Measurements from ENCODE around the gene LRP8.

LRP8 gene

DNA sequence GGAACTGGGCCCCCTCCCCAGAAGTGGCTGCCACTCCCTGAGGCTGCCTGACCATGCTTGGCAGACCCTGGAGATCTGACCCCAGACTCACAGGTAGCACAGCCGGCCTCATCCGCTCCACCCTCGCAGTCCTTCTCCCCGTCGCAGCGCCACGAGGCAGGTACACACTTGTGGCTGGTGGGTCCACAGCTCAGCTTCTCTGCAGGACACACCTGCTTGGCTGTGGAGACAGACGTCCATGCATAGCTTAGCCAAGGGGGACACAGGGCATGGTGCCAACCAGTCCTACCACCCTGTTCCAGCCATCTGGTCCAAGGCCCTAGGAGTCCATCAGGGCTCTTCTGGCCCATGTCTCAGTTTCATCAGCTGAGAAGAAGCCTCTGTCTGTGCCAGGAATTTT, 47.4 kb downstream of the LRP8 start:
- no peak for DNase-seq

DNA sequence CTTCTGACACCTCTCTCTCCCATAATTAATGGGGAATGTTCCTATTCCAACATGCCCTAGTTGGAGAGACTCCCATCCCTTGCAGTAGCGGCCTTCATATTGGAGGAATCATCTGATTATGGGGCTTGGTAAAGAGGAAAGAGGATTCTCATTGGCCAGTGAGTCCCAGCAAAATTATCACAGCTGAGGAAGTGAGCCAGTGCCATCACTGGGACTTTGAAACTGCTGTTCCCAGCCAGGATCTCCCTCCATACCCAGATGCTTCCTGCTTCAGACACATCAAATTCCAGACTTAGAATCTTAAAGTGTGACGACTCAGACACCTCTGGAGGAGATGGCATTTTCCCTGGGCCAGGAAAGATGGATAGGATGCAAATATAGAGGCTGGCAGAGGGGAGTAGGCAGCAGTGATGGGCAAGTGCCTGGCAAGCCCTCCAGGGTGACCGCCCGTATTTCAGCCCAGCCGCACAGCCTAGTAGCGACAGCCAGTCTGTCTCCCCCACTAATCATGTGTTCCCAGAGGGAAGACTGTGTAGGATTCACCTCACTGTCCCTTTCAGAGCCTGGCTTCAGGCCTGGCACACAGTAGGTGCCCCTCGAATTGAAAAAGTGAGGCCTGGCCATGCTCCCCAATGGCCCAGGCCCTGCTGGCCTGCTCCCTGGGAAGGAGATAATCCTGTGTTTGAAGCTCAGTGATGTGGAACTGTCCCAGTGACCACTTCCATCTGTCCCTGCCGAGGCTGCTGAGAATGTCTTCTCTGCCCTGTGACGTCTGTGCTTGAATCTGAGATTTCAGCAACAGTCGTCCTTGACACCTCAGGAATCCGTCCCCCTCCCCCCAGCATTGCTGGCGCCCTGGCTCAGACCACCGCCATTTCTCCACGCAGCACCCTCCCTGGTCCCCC, 48.3 kb downstream of the LRP8 start:
- no peak for DNase-seq

DNA sequence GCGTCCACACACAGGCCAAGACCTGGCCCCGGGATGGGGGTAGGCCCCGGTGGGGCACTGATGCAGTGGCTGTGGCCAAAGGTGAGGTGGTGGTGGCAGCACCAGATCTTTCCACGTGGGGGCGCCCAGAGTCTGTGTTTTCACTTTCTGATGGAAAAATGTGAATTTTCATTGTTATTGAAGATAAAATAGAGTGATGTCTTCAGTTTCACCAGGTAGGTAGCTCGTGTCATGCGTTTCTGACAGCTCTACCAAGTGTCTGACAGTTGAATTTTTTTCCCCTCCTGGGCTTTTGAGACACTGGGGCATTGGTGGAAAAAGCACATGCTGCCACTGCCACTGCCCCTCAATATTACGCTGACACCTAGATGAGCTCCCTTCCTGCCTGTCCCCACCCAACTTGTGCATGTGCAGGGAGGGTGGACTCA, 49.6 kb downstream of the LRP8 start:
- peak; percentile 75 for DNase-seq

DNA sequence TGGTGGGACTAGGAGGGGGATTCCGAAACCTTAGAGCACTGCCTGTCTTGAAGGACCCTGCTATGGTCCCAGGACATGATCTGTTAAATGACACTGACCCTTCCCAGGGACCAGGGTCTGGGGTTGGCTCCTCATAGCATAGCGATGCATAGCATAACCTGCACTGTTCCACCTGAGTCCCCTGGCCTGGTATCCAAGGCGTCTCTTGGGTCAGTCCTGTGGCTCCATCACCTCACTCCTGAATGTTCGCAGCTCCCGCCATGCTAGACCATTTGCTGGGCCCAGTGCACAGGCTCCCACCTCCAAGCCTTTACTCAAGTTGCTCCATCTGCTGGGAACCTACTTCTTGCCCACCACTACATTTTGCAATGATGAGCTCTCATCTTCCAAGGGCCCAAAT, 50.5 kb downstream of the LRP8 start:
- DNase-seq = no peak

DNA sequence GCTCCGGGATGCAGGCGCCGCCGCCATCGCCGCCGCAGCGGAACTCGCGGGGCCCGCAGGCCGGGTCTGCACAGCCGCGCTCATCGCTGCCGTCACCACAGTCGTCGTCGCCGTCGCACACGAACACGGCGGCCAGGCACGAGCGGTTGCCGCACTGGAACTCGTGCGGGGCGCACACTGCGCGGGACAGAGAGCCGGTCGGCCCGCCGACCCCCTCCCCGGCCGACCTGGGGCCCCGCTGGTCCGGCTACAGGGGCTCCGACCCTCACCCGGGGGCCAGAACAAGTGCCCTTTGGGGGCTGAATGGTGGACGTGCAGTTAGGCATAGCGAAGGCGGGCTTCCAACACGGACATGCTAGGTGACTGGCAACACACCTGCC, 51.0 kb downstream of the LRP8 start:
- DNase-seq = no peak

DNA sequence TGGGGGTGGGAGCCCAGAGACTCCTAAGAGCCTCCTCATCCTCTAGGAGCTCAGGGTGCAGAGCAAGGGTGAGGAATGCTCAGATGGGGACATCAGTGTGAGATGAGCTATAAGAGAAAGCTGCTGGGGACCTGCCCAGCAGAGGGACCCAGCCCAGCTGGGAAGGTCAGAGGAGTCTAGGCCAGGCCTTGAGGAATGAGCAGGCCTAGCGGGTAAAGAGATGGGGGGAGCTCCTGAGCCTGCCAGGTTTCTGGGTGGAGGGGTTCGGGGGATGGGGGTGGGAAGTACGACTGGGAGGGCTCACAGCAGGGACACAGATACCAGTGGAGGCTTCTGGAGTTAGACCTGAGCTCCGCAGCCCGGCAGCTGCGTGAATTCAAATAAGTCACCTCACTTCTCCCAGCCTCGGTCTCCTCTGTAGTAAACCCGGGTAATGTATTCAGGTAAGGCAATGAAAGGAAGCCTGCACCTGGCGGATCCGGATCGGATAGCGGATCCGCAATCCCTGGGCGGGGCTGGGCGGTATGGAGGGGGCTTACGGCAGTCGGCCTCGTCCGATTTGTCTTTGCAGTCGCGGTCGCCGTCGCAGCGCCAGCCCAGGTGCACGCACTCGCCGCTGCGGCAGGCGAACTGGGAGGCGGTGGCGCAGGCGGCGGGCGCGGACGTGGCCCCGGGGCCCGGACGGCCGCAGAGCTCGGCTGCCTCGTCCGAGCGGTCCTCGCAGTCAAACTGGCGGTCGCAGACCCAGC, 51.5 kb downstream of the LRP8 start:
- DNase-seq = no peak

DNA sequence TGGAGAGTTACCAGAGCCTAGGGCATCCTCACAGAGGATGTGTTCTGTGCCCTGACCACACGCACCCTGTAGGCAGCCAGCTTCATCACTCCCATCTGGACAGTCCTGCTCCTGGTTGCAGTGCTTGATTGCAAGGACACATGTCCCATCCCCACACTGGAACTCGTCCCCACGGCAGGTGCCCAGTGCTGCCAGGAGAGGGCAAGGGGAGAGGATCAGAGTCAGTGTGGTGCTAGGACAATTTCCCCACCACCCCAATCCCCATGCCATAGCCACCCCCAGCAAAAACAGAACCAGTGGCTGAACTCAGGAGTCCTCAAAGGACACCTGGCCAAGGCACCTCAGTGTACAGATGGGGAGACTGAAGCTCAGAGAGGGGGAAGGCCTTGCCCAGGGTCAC, 52.3 kb downstream of the LRP8 start:
- DNase-seq = no peak

DNA sequence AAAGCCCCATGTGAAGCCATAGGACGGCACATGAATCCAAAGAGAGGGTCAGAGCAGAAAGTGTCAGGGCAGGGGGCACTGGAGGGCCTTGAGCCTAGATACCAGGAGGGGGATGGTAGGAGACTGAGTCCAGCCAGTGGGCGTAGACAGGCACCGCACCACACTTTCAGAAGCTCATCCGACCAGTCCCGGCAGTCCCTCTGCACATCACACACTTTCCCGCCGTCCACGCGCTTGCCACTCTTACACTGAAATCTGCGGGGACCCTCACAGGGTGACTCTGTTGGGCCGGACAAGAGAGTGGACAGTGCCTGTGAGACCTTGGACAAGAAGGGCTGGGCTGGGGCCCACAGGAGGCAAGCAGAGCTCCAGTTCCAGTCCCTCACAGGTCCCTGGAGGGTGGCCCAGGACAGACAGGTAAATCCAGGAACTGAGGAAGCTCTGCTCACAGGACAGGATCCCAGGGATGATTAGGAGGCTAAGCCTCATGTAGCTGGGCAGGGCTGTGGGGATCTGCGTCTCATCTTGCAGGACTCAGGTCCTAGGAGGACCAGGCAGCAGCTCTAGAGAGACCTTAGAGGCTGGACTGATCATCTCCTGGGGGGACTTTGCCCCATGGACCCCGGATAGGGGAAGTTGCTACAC, 53.2 kb downstream of the LRP8 start:
- DNase-seq = no peak

DNA sequence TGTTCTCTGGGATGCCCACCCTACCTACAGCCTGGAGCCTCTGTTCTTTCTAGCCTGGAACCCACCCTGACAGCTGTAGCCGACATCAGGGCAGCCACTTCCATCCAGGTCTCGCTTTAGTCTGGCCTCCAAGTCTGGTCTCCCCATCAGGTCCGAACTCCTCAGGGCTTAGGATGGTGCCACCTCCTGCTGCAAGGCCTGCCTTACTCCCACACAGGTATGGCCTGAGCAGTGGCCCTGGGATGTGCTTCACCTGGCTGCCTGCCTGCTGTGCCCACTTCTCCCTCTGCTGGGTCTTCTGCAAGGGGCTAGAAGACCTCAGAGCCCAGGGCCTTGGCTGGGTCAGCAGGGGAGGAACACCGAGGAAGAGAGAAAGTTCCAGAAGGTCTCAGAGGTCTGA, 53.8 kb downstream of the LRP8 start:
- no peak for DNase-seq

DNA sequence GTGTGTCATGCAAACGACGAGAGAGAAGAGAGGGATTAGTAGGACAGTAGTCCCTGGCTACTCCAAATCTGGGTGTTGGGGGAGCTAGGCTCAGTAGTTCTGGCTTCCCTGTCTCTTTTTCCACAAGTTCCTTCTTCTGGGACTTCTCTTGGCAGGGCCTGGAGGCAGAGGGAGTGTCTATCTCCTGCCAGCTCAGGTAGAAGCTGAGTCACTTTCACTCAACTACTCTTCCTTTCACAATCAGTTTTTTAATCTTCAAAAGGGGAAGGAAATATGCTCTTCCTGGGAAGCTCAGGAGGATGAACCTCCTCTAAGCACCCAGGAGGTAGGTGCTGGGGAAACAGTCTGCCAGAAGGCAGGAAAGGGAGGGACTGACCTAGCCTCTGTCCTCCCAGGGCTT, 54.3 kb downstream of the LRP8 start:
- no peak for DNase-seq

DNA sequence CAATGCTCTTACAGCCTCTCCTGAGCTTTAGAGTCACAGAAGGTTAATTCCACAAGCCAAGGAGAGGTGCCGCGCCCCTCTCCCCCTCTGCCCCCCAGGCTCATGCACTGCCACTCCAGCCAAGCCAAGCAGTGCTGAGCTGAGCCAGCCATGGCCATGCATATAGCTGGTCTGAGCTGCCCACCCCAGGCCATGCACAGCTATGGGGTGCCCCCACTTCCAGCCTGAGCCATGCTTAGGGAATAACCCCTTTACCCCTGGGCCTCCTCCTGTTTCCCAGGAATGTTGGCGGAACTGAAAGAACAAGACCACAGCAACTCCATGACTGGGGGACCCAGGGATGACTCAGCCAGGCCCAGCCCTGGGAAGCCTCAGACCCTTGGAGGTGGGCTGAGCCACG, 55.5 kb downstream of the LRP8 start:
- no peak for DNase-seq

DNA sequence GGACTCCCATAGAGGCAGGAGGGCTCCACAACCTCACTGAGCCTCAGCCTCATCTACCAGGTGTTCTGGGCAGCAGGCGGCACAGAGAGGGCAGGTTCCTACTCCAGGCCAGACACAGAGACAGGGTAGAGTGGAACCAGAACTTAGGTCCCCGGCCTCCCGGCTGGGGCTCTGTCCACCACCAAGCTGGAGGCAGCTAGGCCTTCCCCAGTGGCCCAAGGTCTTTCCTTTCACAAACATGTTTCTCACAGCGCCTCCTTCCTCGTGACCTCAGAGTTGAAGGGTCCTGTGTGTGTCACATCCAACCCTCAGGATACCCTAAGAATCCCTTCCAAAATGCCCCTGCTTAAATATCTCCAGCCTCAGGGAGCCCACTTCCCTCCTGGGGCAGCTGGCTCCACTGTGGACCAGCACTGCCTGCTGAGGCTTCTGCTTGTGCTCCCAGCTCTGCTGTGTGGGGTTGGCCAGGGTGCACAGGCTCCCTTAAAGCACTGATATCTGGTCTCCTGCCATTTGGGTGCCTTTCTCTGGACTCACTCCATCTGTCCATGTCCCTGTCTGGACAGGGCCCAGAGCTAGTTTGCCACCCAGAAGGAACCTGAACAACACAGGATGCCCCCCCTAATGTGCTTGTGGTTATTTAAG, 56.3 kb downstream of the LRP8 start:
- no peak for DNase-seq

DNA sequence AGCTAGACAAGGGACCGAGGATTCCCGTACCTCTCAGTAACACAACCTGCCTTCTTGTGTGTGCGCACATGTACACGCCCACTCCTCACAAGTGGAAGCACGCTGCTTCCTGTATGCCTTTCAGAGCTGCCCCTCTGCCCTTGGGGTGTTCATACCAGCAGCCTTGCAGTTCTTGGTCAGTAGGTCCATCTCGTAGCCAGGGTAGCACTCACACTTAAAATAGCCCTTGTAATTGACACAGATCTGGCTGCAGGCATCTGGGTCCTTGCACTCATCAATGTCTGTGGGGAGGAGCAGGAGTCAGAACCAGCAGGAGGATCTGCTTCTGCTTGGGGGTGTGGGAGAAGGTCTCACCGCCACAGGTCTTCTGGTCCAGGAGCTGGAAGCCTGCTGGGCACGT, 57.0 kb downstream of the LRP8 start:
- no peak for DNase-seq

DNA sequence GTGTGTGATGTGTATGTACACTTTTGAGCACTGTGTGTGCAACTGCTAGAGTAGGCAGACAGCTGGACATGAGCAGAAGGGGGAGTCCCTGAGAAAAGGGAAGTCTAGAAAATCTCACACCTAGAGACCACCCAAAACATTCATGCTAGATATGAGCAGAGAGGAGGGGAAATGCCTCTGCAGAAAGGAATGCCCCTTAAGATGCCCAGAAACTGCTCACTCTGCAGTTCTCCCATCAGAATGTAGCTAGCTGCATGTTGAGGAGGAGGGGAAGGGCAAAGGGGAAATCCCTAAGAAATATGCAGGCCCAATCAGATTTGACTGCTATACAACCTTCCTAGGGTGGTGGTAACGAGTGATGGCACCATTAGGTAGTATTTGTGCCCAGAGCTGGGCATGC, 57.8 kb downstream of the LRP8 start:
- no peak for DNase-seq

DNA sequence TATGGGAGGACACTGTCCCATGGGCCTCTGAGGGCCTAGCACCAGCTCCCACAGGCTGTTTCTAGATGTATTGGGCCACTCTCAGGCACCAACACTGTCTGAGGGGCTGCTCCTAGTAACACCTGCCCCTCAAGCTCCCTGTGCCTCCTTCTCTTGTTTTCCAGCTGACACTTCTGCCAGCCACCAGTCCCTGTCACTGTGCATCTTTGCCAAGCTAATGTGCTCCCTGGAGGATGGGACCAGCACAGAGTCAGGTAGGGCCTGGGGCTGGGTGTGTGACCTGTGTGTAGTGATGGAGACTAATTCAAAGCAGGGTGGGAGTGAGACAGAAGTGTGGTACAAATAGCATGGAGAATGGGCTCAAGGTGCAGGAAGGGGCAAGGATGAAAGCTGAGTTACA, 60.1 kb downstream of the LRP8 start:
- DNase-seq = no peak

DNA sequence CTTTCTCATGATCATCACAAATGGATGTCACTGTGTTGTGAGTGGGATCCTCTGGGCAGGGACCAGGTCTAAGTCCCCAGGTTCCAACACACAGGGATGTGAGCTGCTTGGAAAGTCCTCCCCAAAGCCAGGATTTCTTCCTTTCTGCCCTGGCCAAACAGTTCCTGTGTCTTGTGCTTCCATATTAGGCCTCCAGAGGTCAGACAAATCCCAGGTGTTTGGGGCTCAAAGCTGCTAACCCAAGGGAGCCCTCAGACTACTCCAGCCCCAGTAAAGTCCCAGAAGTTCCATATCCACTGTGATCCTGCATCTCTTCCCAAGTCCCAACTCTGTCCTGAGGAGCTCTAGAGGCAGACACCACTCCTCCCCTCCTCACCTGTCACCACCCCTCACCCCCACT, 61.8 kb downstream of the LRP8 start:
- no peak for DNase-seq

DNA sequence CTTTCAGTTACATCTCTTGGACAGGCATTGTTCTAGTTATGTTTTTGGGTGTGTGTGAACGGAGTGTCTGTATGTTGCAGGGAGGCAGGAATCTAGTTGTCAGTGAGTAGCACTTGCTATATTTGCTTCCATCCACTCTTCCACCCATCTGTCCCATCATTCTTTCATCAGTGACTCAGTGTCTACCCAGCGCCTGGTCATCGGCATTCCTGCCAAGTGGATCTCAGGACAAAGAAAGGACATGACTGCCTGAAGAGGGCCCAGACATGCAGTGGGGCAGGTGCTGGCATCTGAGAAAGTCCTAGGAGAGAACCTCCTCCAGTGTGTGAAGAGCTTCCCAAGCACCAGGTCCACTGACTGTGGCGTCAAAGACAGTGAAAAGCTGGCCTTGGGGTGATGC, 62.3 kb downstream of the LRP8 start:
- no peak for DNase-seq

DNA sequence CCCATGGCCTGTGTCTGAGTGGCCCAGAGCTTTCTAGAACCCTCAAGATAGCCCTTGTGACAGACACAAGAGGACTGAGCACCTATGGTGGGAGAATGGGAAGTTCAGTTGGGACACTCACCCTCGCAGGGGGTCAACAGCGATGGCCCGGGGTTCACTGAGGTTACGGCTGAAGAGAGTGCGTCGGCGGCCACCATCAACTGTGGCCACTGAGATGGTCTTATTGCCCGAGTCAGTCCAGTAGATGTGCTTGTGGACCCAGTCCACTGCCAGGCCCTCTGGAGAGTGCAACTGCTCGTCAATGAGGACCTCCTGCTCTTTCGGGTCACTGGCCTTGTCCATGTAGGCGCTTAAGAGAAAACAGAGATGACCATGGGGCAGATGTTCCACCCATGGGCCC, 63.8 kb downstream of the LRP8 start:
- DNase-seq = no peak

DNA sequence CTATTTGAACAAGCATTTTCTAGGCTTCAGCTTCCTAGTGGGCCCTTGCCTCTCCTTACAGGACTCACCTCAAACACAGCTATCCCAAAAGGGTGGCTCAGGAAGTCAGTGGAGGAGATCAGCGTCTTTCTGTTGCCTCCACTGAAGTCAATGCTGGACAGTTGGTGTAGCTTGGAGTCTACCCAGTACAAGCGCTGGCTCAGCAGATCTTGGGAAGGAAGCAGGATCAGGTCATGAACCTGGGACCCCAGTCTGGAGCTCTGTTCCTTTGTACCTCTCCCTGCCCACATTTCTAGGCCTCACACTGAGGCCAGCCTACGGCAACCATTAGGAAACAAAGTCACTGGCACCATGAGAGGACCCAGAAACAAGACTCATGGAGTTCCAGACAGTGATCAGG, 65.9 kb downstream of the LRP8 start:
- no peak for DNase-seq

DNA sequence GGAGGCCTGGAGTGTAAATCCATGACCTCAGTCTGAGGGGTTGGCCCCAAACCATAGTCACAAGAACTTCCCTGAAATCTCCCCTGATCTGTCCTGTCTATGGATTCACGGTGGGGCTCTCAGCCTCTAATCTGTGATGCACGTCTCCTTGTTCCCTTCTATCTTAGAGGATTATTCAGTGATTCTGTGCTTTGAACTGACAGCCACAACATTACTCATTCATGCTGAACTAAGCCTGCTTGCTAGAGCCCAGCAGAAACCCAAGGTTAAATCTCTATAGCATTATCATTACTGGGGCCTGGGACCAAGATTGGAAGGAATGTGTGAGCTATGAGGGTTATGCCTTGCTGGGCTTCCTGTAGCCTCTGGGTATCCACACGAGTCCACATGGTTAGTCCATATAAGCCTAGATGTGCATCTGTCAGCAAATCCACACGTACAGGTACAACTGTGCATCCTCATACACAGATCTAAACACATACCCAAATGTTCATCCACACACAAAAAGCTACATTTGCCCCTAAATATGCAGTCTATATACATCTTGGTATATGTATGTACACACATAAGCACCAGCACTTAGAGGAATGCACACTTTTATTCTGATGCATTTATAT, 67.1 kb downstream of the LRP8 start:
- DNase-seq = no peak

DNA sequence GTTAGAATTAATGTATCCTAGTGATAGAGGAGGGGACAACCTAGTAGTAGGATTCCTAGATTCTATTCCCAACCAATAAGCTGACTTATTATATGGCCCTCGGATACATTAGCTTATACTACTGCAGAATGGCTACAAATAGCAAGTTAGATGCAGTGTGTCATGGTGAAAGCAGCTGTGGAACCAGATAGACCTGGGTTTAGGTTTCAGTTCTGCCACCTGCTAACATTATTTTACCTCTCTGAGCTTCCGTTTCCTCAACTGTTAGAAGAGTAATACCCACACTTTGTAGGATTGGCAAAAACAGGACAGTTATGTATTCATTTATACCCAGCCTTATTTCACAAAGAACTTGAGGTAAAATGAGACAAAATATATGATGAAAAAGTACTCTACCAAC, 67.9 kb downstream of the LRP8 start:
- DNase-seq = no peak

DNA sequence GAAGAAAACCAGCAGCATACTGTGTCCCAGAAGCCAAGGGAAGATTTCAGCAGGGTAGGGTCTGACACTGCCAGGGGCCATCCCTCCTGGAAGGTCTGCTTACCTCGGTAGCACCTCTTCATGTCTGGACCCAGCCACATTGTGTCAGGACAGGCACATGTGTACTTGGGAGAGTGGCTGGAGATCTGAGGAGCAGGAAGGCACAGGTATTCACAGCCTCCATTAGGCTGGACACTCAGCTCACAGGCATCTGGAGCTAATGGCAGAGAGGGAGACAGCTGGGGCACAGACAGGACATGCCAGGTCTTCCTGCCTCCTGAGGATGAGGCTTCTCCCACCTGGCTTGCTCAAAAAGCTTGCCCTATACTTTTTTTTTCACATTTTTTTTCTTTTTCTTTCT, 69.7 kb downstream of the LRP8 start:
- no peak for DNase-seq

Data from retina (tissue), 1 donor.